K562 (cell line): ENCODE data around the gene CSH1. TPM values are rescaled to one million over a fixed set of nuclear protein-coding genes. Genes with fewer than 3 reads are reported as not detected.

Source experiments
- CREBBP ChIP-seq: IDR thresholded peaks from one replicate; pipeline ENCODE4 v1.6.1; 2012; ENCODE audit warnings: low read depth, mild to moderate bottlenecking, control low read depth, inconsistent platforms, low read length
- GATAD2A ChIP-seq: fragments of 450-650 bp; IDR thresholded peaks from 2 replicates; pipeline ENCODE4 v1.6.1; 2017
- HIVEP1 ChIP-seq: fragments of 250-450 bp; sonication (Bioruptor Pico); IDR thresholded peaks from 2 replicates; pipeline ENCODE4 v1.4.0; 2020; ENCODE audit warnings: mild to moderate bottlenecking
- KDM1A ChIP-seq, 2 experiments: fragments of 450-650 bp; IDR thresholded peaks; 2 replicates each; pipeline ENCODE4 v1.6.1; 2016; ENCODE audit warnings: mild to moderate bottlenecking in 2 of 2
- MIER1 ChIP-seq: fragments of 450-650 bp; IDR thresholded peaks from 2 replicates; pipeline ENCODE4 v1.6.1; 2016; ENCODE audit warnings: antibody characterized with exemption, mild to moderate bottlenecking, low read depth
- POLR2A ChIP-seq: fragments of 450-650 bp; conservative IDR thresholded peaks from 2 replicates; pipeline ENCODE4 v1.6.1; 2016
- POLR2B ChIP-seq: fragments of 450-650 bp; IDR thresholded peaks from 2 replicates; pipeline ENCODE4 v1.6.1; 2018; ENCODE audit warnings: low read depth; ENCODE audit not compliant: partially characterized antibody
- RBM14 ChIP-seq: fragments of 200-400 bp; formaldehyde crosslinking; IDR thresholded peaks from 2 replicates; pipeline ENCODE4 v1.6.1; 2018; ENCODE audit warnings: low read depth, mild to moderate bottlenecking, low read length, moderate library complexity, borderline replicate concordance; ENCODE audit not compliant: insufficient read depth
- SP1 ChIP-seq: sonication (generic); formaldehyde crosslinking; IDR thresholded peaks from 2 replicates; pipeline ENCODE4 v1.8.1; 2022; ENCODE audit warnings: mild to moderate bottlenecking, missing genetic modification reagents
- TCF7L2 ChIP-seq: fragments of 150-350 bp; IDR thresholded peaks from 2 replicates; pipeline ENCODE4 v1.6.1; 2016; ENCODE audit warnings: low read depth, mild to moderate bottlenecking, low read length, moderate library complexity
- ZFP36 ChIP-seq: fragments of 150-350 bp; IDR thresholded peaks from 2 replicates; pipeline ENCODE4 v1.6.1; 2018; ENCODE audit warnings: low read length, low read depth; ENCODE audit not compliant: partially characterized antibody
- ZKSCAN1 ChIP-seq: fragments of 150-350 bp; IDR thresholded peaks from 2 replicates; pipeline ENCODE4 v1.6.1; 2016; ENCODE audit warnings: low read depth, low read length
- ZNF717 ChIP-seq: fragments of 250-450 bp; sonication (Bioruptor Pico); IDR thresholded peaks from 2 replicates; pipeline ENCODE4 v1.5.0; 2021
- polyA plus RNA-seq, 8 experiments: library from polyadenylated mRNA; depleted of rRNA in 4 of 8; stranded (reverse) in 5 of 8; unstranded in 3 of 8; fragments of >200 nt; fragmentation: Nextera tagmentation in 2 of 8; fragmentation: Illumina TruSeq in 1 of 8; extraction: Ambion mirVana in 2 of 8; extraction: Trizol in 1 of 8; gene quantifications; 2 replicates each; pipeline versions ENCODE4 v1.2.1 to v1.2.3, GENCODE V29; 2011 to 2014; ENCODE audit warnings: inconsistent platforms in 1 of 8, missing spikeins in 1 of 8
- total RNA-seq, 7 experiments: library from RNA; depleted of rRNA in 6 of 7; stranded (reverse); fragments of >200 nt in 6 of 7; fragmentation: Illumina TruSeq in 2 of 7; extraction: Trizol in 2 of 7; gene quantifications; 2 replicates each; pipeline versions ENCODE4 v1.2.1 to v1.2.3, GENCODE V29; 2011 to 2021; ENCODE audit warnings: low replicate concordance in 1 of 7
- TF ChIP-seq, protein P1 (sequence below): fragments of 200-400 bp; formaldehyde crosslinking; IDR thresholded peaks from 2 replicates; pipeline ENCODE4 v1.6.1; 2017; ENCODE audit warnings: mild to moderate bottlenecking, low read depth, low read length, moderate library complexity
- TF ChIP-seq, protein P2 (sequence below): fragments of 250-450 bp; sonication (Bioruptor Pico); IDR thresholded peaks from 2 replicates; pipeline ENCODE4 v1.5.0; 2020; ENCODE audit warnings: mild to moderate bottlenecking, borderline replicate concordance
- TF ChIP-seq, protein P3 (sequence below), 2 experiments: fragments of 450-650 bp; IDR thresholded peaks; 2 replicates each; pipeline ENCODE4 v1.6.1; 2016; ENCODE audit warnings: mild to moderate bottlenecking in 2 of 2, borderline replicate concordance in 1 of 2, low read depth in 1 of 2, moderate library complexity in 1 of 2

CSH1 gene
- total and polyA plus RNA-seq, 9 of the 15 experiments (the other 6 are each of a cell fraction or from before 2014, with no cell fraction given) = not detected

DNA sequence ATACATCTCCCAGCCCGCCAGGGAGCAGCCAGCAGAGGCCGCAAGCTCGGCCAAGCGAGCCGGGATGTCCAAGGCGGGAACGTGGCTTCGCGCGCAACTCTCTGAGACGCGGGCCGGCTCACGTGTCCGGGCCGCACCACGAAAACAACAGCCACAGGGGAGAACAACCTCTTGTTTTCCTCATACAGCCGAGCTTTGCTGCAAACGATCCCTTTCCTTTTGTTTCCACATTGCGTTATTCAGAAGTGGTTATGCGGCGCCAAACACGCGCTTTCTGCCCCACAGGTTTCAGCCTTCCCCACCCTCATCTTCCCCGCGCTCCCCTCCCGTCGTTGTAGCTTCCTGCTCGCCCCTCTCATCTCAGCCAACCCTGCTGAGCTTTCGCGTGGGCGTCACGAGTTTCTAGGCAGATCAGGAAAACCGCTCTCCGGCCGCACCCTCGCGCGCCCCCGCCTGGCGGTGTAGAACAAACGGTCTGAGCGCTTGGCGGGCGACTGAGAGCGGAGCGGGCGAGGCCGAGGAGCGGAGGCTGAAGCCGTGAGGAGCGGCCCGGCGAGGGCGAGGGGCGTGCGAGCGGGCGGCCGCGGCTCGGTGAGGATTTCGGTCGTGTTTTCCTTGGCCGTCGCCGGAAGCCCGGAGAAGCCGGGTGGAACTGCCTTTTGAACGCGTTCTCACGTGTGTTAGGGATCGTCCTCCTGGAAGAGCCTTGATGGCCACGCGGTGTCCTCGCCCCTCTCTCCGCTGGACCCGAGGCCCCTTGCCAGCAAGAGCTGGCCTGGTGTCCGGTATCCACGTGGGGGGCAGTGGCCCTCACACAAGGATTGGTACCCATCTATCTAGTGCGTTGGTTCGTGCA lies 47.3 kb downstream of the CSH1 start (continued):
- TF ChIP-seq, protein P1, sequence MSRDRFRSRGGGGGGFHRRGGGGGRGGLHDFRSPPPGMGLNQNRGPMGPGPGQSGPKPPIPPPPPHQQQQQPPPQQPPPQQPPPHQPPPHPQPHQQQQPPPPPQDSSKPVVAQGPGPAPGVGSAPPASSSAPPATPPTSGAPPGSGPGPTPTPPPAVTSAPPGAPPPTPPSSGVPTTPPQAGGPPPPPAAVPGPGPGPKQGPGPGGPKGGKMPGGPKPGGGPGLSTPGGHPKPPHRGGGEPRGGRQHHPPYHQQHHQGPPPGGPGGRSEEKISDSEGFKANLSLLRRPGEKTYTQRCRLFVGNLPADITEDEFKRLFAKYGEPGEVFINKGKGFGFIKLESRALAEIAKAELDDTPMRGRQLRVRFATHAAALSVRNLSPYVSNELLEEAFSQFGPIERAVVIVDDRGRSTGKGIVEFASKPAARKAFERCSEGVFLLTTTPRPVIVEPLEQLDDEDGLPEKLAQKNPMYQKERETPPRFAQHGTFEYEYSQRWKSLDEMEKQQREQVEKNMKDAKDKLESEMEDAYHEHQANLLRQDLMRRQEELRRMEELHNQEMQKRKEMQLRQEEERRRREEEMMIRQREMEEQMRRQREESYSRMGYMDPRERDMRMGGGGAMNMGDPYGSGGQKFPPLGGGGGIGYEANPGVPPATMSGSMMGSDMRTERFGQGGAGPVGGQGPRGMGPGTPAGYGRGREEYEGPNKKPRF = no peak
- TF ChIP-seq MIER1 = peak; percentile 77; the same call in 1 of the 2 replicates
- peak; percentile 97 for TF ChIP-seq TCF7L2
- peak; percentile 89 for TF ChIP-seq SP1 (CRISPR knock-in tag)
- no peak for TF ChIP-seq ZKSCAN1
- no peak for TF ChIP-seq CREBBP
- TF ChIP-seq, protein P2, sequence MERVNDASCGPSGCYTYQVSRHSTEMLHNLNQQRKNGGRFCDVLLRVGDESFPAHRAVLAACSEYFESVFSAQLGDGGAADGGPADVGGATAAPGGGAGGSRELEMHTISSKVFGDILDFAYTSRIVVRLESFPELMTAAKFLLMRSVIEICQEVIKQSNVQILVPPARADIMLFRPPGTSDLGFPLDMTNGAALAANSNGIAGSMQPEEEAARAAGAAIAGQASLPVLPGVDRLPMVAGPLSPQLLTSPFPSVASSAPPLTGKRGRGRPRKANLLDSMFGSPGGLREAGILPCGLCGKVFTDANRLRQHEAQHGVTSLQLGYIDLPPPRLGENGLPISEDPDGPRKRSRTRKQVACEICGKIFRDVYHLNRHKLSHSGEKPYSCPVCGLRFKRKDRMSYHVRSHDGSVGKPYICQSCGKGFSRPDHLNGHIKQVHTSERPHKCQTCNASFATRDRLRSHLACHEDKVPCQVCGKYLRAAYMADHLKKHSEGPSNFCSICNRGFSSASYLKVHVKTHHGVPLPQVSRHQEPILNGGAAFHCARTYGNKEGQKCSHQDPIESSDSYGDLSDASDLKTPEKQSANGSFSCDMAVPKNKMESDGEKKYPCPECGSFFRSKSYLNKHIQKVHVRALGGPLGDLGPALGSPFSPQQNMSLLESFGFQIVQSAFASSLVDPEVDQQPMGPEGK (CRISPR knock-in tag) = no peak
- TF ChIP-seq ZFP36 = no peak
- TF ChIP-seq RBM14 = no peak
- TF ChIP-seq HIVEP1 (CRISPR knock-in tag) = peak; percentile 85
- TF ChIP-seq ZNF717 (CRISPR knock-in tag) = no peak
- TF ChIP-seq, protein P3, sequence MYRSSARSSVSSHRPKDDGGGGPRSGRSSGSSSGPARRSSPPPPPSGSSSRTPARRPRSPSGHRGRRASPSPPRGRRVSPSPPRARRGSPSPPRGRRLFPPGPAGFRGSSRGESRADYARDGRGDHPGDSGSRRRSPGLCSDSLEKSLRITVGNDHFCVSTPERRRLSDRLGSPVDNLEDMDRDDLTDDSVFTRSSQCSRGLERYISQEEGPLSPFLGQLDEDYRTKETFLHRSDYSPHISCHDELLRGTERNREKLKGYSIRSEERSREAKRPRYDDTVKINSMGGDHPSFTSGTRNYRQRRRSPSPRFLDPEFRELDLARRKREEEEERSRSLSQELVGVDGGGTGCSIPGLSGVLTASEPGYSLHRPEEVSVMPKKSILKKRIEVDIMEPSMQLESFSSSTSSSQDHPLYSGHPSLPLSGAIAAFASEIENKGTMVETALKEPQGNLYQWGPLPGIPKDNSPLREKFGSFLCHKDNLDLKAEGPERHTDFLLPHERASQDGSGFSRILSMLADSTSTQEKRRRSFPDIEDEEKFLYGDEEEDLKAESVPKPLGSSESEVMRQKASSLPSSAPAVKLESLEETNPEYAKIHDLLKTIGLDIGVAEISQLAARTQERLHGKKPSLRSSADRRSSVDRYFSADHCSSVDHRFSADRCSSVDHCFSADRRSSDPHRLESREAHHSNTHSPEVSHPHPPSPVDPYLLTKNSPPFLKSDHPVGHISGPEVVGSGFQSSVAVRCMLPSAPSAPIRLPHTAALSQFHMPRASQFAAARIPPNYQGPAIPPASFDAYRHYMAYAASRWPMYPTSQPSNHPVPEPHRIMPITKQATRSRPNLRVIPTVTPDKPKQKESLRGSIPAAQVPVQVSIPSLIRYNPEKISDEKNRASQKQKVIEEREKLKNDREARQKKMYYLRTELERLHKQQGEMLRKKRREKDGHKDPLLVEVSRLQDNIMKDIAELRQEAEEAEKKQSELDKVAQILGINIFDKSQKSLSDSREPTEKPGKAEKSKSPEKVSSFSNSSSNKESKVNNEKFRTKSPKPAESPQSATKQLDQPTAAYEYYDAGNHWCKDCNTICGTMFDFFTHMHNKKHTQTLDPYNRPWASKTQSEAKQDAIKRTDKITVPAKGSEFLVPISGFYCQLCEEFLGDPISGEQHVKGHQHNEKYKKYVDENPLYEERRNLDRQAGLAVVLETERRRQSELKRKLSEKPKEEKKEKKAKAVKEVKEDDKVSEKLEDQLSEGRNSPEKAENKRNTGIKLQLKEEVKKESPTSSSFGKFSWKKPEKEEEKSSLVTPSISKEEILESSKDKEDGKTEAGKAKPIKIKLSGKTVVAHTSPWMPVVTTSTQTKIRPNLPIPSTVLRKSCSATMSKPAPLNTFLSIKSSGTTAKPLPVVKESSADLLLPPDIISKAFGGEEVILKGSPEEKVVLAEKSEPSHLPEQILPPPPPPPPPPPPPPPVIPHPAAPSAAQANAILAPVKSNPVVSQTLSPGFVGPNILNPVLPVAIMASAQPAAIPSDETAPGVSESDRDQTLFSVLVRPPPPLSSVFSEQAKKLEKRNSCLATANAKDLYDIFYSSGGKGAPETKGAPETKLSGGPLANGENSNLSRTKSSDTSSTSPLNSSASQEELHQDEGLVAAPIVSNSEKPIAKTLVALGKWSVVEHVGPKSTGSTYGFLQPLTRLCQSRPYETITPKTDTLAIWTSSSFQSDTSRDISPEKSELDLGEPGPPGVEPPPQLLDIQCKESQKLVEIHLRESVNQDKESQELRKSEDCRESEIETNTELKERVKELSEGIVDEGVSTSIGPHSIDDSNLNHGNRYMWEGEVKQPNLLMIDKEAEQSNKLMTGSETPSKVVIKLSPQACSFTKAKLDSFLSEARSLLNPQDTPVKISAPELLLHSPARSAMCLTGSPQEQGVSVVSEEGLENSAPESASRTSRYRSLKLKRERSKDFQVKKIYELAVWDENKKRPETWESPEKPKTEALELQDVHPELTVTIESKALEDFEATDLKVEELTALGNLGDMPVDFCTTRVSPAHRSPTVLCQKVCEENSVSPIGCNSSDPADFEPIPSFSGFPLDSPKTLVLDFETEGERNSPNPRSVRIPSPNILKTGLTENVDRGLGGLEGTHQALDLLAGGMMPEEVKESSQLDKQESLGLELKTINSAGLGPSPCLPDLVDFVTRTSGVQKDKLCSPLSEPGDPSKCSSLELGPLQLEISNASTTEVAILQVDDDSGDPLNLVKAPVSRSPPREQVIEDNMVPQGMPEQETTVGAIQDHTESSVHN (IDR thresholded peaks at IDR 0.05; ENCODE audit: borderline replicate concordance in 1 of 2, low read depth in 1 of 2) = no peak
- no peak for TF ChIP-seq KDM1A (IDR thresholded peaks at IDR 0.05)
- TF ChIP-seq GATAD2A = peak; percentile 19; the same call in 1 of the 2 replicates
- TF ChIP-seq POLR2B = no peak
- TF ChIP-seq POLR2A = peak; percentile 48; the same call in 1 of the 2 replicates
